Activated CD4-positive, alpha-beta T cell treated with anti-CD3 and anti-CD28 coated beads for 48 hours (primary cell): ENCODE measurements around the gene EPS8L2.
A peak's percentile ranks its signal among the peaks of the same experiment; 100 is the strongest.
"Not testable (repeated sequence)": the region's sequence is repeated elsewhere in the genome, so short reads cannot be mapped to it uniquely, and the experiment has no call there.

Experiments
- DNase-seq: peaks from one replicate; pipeline ENCODE4 v3.0.0-alpha.2; 2020

The EPS8L2 gene

DNA sequence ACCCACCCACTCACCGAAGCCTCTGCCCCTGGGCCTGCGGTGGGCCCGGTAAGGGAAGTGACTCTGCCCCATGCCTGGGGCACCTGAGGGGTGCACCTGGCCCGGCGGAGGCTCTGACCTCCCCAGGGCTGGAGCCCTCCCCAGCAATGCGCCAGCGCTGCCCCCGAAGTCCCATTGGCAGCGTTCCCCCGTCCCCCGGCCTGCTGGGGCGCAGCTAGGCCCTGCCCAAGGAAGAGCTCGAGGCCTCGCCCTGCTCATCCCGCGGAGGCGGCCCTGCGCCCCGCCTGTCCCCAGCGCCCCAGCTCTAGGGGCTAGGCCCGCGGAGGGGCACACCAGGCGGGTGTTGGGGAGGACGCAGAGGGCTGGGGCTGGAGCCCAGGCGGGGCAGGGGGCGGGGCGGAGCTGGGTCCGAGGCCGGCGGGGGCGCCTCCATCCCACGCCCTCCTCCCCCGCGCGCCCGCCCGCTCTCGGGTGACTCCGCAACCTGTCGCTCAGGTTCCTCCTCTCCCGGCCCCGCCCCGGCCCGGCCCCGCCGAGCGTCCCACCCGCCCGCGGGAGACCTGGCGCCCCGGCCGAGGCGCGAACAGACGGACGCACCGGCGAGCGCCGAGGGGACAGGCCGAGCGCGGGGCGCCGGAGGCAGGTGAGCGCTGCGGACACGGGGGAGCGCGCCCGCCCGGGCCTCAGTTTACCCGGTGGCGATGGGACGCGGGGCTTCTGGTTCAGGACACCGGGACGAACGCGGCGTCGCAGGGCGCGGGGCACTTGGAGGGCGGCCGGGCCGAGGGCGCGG, at the start of gene EPS8L2:
Gene EPS8L2 (plus strand): TSS at position 586 of the 793 bp plus-strand sequence. CDS start 3,177 bp downstream, outside the sequence.
- DNase-seq = no peak

DNA sequence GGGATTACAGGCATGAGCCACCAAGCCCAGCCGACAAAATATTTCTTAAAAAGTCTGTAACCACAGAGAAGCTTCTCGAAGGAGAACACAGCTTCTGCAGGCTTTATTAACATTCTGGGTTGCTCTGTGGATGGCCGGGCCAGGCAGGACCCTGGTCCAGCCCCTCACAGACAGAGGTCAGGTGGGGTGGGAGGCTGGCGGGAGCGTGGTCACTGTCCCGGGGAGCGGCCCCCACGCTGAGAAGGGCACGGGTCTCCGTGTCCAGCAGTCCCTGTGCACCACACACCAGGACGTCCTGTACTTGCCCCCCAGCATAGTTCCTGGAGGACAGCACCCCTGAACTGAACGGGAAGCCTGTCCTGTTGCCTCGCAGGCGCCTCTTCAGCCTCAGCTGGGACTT, 49.6 kb upstream of the EPS8L2 start:
- DNase-seq = no peak

DNA sequence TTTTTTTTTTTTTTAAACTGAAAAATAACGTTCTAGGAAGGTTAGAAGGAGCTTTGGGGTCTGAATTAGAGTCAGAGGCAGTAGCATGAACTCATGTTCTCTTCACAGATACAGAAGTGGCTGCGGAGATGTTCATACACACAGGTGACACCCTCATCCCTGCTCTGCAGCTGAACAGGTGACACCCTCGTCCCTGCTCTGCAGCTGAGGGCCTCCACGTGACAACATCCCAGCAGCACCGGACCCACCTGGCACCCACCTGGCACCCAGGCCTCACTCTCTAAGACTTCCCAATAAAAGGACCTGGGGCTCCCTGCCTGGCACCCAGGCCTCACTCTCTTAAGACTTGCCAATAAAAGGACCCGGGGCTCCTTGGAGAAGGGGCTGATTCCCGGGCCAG, 49.2 kb upstream of the EPS8L2 start:
- DNase-seq = no peak

DNA sequence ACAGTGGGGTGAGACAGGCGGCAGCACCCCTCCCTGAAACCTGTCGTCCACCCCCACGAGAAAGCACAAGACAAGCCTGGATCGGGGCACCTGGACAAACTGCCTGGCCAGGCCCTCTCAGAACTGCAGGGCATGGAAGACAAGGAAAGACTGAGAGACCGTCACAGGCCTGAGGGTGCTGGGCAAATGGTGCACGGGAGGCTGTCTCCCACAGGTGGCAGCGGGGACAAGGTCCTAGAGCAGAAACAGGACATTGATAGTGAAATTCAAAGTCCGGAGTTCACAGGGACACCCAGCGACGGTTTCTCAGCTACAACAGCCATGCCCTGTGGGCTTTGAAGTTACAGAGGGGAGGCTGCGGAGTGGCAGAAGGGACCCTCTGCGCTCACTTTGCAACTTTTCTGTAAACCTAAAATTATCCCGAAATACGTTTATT, 48.3 kb upstream of the EPS8L2 start:
- DNase-seq = no peak

DNA sequence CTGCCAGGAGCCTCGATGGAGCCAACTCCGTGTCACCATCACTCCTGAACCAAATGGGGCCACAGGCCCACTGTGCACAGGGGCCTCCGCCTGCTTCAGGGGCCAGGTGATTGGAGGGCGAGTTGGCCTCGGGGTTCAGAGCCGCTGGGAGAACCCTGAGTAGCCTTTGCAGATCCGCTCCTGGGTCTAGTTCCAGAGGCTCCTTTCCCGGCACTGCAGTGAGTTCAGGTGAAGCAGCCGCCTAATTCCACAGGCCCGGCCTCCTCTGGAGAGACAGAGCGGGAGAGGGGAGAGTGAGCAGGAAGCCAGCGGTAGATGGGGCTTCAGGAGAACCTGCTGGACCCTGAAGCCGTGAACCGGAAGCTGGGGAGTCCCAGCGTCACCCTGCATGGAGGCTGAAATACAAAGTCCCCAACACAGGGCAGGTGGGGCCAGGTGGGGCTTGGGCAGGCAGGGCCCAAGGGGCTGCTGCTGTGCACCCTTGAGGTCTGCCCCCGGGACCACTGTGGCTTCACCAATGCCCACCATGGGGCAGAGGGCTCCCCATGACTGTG, 46.4 kb upstream of the EPS8L2 start:
- DNase-seq = no peak

DNA sequence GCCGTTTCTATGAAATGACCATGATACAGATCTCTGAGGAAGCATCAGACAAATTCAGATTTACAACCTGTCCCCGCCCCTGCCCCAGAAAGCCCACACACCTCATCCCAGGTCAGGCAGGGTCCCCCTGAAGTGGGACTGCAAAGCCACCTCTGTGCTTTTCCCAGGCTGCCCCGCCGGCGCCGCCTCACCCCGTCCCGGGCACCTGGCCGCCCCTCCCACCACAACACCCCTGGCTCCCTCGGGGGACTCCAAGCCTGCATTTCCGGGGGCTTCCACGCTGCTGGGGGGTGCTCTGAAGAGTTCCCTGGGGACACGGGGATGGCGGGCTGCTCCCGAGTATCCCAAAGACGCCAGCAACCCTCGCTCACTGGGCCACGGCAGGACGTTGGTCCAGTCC, 45.8 kb upstream of the EPS8L2 start:
- DNase-seq = no peak

DNA sequence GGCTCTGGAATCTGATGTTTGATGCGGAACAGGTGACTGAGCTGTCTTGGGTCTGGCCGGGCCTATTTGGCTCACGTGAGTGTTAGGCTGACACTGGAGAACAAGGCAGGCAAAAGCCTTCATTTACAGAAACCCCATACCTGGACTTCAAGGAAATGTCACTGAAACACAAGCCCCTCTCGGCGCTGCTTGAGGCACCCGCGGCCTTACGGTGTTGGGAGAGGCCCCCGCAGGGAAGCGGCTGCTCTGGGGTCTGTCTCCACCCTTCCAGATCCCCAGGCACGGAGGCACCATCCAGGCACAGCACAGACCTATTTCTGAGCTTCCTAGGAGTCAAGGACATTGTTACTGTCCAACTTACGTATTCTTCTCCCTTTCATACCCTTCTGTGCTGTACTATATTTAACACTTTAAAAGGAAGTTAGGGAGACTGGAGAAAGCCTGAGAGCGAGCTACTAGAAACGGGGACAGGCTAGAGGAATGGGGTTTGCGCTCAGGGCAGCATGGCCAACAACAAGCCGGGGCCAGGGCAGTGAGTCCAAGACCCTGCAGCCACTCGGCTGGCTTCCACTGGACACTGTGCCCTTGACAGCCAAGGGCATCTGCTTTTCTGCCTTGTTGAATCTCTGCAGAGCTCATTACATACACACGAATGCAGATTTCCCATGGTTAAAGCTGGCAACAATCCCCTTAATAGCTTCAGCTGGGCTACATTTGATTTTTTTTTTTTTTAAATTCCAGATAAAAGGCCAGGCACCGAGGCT, 45.2 kb upstream of the EPS8L2 start:
- no peak for DNase-seq

DNA sequence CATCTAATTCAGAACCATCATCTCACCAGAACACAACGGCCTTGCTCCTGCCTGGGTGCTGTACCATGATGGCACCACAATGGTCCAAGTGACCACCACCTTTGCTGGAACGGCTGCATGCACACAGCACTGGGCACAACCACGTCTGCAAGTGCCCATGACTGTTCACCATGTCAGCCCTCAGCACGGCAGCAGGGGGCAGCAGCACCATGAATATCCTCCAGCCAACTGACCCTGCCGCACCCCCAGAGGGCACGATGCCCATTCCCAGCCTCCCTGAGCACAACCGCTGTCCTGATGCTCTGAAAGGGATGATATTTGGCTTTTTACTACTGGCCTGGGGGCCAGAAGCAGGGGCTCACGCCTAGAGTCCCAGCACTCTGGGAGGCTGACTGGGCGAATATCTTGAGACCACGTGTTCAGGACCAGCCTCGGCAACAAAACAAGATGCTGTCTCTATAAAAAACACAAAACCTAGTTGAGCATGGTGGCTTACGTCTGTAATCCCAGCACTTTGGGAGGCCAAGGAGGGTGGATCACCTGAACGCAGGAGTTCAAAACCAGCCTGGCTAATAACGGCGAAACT, 43.2 kb upstream of the EPS8L2 start:
- DNase-seq = peak; percentile 50

DNA sequence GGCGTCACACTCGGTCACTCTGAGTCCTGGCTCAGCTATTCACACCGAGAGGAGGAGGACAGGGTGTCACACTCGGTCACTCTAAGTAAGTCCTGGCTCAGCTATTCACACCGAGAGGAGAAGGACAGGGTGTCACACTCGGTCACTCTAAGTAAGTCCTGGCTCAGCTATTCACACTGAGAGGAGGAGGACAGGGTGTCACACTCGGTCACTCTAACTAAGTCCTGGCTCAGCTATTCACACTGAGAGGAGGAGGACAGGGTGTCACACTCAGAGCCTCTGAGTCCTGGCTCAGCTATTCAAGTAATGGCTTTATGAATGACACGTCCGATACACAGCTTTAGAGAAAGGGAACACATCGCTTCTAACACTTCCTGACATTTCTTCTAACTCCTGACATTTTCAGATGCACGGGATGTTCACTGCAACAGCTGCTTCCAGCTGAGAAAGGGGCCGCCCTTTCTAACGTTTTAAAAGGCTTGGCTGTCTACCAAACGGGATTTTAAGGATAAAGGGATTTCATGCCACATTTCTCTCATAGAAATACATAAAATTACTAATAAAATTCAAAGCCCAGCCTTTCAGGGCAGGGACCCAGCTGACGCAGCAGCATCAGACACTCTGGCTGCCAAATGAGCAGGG, 40.8 kb upstream of the EPS8L2 start:
- DNase-seq = no peak

DNA sequence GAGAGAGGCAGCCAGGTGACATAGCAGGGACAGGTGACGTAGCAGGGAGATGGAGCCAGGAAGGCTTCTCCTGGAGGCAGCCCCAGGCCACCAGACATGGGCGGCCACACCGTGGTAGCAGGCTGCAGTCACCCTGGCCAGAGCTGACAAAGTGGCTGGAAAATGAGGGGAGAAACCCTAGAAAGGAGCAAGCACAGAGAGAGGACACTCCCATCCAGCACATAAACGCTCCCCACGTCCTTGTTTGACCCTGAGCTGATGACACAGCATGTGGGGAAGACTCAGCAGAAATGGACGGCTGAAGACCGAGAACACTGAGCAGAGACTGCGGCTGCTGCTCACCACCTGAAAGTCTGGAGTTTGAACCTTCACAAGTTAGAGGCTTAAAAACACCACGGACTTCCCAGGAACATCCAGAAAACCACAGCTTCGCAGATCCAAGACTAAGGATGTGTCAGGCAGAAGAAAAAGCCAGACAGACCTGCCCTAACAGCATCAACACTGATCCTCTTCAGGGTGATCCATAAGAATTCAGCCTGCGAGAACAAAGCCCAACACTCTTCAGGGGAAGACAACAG, 40.2 kb upstream of the EPS8L2 start:
- no peak for DNase-seq

DNA sequence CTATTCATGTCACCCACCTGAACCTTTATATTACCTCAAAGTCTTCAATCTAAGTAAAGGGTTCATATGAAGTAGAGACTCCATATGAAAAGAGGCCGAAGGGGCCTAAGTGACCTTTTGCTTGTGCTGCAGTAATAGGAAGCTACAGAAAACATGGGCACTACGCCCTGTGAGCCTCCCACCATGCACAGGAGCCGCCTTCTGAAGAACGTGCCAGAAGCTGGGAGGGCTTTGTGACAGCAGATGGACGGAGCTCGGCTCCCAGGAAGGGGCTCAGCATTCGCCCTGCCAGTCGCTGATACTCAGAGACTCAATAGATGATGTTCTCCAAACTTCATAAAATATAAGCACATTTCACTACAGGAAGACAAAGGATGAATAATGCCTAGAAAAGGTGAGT, 32.2 kb upstream of the EPS8L2 start:
- DNase-seq = no peak

DNA sequence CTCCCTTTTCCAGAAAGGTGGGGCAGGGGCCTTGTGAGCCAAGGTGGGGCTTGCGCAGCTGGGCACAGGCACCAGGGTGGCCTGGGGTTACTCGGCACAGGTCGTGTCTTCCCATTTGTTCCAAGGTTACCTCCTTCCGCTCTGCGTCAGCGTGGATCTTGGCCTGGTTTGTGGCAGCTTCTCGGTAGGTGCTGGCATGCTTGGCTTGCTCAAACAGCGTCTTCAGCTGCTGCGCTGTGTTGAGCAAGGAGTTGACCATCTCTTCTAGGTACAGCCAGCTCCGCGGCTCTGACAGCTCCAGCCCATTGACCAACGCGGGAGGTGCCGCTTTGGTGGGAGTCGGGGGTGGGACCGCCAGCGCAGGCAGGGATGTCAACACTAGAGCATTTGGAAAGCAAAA, 31.6 kb upstream of the EPS8L2 start:
- no peak for DNase-seq

DNA sequence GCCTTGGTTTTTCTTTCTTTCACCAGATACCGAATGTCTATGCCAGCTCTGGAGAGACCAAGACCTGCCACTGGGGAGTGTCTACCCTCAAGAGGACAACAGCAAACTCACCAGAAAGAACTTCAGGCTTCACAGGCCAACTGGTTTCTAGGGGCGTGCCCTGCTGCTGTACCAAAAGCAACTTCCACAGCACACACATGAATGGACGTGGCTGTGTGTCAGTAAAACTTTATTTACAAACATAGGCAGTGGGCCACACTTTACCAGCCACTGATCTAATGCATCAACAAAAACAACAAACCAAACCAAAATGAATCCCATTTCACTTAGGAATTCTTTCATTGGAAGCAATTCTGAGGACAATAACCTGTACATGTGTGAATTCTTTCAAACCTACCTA, 27.7 kb upstream of the EPS8L2 start:
- no peak for DNase-seq

DNA sequence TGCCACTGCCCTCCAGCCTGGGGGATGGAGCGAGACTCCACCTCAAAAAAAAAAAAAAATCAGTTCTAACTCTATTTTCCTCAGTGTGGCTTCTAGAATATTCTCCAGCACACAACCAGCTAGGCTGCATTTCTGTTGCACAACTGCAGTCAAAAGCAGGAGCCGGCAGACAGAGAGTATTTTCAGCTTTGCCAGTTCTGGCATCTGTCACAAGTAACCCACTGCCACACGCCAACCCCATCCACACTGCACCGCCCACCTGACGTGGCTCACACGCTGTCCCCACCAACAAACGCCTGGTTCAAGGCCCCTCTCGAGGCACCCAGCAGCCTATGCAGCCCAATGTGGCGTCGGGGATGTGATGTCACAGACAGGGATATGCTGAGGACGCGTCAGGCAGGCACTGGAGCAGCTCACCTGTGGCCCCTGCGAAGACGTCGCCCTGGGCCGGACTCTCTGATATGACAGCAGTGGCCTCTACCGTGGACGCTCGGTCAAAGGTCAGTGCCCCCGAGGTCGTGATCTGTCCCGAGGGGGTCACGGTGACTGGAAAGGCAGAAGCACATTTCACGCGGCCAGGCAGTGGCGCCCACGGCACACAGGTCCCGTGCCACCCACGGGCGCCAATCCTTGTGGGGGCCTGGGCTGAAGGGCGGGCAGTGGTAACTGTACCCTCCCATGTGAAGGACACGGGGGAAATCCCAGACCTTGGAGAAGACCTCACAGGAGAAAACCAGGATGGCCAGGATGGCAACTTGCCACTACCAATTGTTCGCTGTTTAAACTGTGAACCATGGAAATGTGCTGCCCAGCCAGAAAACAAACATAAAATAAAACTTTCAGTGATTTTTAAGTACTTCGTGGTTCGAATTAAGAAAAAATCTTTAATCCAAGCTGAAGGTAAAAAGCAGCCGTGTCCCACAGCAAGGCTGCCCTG, 26.5 kb upstream of the EPS8L2 start:
- no peak for DNase-seq

DNA sequence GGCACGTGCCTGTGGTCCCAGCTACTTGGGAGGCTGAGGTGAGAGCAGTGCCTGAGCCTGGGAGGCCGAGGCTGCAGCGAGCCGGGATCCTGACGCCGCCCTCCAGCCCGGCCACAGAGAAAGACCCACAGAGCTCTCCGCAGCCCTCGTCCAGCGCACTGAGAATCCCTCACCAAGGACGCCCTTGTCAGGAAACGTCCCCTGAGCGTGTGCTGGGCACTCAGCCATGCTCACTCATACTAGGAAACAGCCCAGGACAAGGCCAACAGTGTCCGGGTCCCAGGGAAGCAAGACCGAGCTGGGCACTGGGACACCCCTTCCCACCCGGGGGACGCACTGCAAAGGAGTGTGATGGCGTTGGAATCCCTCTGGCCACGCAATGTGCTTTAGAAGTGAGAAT, 25.6 kb upstream of the EPS8L2 start:
- no peak for DNase-seq

DNA sequence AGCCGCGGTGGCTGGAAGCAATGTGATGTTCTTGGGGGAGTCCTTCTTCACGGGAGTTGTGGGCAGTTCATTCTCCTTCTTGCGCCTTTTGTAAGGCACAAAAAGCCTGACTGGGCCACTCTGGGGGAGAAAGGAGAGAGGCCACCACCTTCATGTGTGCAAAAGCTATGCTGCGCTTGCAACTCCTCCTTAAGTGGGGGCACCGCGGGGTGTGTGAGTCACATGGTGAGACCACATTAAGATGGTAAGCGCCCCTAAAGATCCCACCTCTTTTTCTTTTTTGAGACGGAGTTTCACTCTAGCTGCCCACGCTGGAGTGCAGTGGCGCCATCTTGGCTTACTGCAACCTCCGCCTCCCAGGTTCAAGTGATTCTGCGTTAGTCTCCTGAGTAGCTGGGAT, 25.1 kb upstream of the EPS8L2 start:
- DNase-seq = no peak

DNA sequence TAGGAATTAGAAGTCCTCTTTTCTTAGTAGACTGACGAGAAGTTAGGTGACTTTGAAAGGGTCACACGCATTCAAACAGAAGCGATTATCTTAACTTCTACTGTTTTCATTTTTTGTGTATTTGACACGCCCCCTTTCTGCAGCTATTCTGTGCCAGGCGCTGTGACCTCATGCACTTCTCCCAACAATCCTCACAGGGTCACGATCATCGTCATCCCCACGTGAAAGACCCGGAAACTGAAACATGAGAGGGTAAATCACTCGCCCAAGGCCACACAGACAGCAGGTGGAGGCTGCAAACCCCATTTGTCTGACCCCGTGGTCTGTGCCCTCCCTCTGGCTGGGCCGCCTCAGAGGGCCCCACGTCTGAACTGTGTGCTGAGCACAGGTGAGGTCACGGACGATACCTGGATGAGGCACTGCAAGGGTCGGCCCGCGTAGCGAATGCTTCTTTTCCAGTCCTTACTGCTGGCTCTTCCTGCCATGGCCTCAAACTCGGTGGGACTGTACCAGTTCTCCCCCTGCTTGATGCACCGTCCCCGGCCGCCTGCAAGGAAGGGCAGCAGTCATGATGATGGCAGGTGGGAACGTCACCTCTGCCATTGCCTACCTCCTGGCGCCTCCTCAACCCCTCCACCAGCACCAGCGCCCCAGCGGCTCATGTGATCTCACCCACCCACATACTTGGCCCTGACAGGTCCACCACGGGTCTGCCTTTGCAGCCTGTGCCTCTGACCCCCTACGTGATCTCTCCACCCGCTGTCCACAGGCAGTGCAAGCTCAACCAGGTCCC, 19.4 kb upstream of the EPS8L2 start:
- no peak for DNase-seq

DNA sequence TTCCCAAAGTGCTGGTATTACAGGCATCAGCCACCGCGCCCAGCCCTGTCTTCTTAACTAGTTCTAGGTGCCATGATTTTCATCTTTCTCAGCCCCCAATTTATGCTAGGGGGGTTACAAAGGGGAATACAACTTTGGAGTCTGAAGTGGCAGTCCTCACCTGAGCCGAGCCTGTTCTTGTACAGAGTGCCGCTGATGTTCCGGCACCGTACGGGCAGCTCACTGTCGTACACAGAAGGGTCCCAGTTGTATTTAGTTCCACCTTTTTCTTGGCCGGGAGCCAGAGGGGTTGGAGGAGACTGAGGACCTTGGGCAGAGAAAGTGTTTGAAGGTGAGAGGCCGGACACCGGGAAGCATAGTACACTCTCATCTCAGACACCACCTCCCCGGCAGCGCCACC, 18.3 kb upstream of the EPS8L2 start:
- DNase-seq = no peak

DNA sequence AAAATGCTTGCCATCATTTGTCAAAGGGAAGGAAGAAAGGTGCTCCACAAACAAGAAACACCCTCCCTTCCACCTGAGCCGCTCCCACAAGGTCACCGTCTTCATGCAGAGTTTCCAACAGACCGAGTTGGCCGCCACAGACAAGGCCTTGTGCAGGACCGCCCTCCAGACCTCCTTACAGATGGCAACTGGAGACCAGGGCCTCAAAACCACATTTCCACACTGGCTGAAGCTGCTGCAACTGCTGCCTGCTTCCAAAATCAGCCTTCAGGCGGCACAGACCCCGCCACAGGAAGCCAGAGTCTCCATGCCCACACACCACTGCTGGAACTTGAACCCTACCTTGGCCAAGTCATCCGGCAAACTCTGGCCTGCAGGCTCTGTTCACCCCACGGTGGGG, 17.4 kb upstream of the EPS8L2 start:
- DNase-seq = no peak

DNA sequence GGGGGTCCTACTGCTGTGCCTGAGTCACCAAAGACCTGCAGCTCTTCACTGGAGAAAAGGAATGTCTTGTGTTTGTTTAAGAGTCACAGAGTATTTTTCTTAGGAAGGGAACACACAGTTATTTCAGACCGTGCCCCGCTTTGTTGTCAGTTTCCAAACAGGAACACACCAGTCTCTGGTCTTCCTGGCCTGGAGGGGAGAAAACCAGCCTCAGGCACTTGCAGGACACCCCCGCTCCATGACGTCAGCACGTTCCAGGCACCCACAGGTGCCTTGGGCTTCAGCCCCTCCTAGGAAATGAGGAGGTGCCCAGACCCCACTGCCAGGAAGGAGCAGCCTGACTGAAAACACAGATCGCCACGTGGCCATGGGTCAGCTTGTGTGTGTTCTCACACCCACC, 16.4 kb upstream of the EPS8L2 start:
- no peak for DNase-seq

DNA sequence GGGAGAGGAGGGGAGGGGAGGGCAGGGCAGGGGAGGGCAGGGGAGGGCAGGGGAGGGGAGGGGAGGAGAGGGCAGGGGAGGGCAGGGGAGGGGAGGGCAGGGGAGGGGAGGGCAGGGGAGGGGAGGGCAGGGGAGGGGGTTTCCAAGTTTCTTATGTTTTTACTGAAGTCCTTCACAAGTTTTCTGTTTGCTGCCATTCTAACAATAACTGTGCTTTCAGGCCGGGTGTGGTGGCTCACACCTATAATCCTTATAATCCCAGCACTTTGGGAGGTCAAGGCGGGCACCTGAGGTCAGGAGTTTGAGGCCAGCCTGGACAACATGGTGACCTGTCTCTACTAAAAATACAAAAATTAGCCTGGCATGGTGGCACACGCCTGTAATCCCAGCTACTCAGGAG, 15.8 kb upstream of the EPS8L2 start:
- DNase-seq = not testable (repeated sequence)
